MM.1S (cell line): ENCODE data around the gene SNTA1.
A peak's percentile ranks its signal among the peaks of the same experiment; 100 is the strongest.
"Not testable (repeated sequence)": the region's sequence is repeated elsewhere in the genome, so short reads cannot be mapped to it uniquely, and the experiment has no call there.

Experiments used
- DNase-seq: peaks from one replicate; pipeline ENCODE4 v3.0.0-alpha.2; 2015
- H2AFZ ChIP-seq: fragments of 300-600 bp; sonication (generic); 2 replicates; pipeline ENCODE4 v1.6.0; 2016; ENCODE audit warnings: antibody characterized with exemption, low read length
- H3F3A ChIP-seq: fragments of 300-600 bp; sonication (generic); 2 replicates; pipeline ENCODE4 v1.6.1; 2016; ENCODE audit warnings: mild to moderate bottlenecking, antibody characterized with exemption, low read length, moderate library complexity, mixed read lengths; ENCODE audit not compliant: insufficient read depth
- H3K27ac ChIP-seq: fragments of 300-600 bp; sonication (generic); 2 replicates; pipeline ENCODE4 v1.5.1; 2016; ENCODE audit warnings: mild to moderate bottlenecking, low read length
- H3K27me3 ChIP-seq: fragments of 300-600 bp; sonication (generic); replicated peaks from 2 replicates; pipeline ENCODE4 v1.6.0; 2016; ENCODE audit warnings: low read length; ENCODE audit not compliant: insufficient read depth
- H3K36me3 ChIP-seq: fragments of 300-600 bp; sonication (generic); replicated peaks from 2 replicates; pipeline ENCODE4 v1.6.1; 2016; ENCODE audit warnings: mild to moderate bottlenecking, low read length, mixed read lengths; ENCODE audit not compliant: insufficient read depth
- H3K4me1 ChIP-seq: fragments of 300-600 bp; sonication (generic); 2 replicates; pipeline ENCODE4 v1.6.1; 2016; ENCODE audit warnings: low read length, mixed read lengths
- H3K4me2 ChIP-seq: fragments of 300-600 bp; sonication (generic); 2 replicates; pipeline ENCODE4 v1.6.0; 2016; ENCODE audit warnings: low read depth, low read length
- H3K4me3 ChIP-seq: fragments of 300-600 bp; sonication (generic); 2 replicates; pipeline ENCODE4 v1.5.1; 2016; ENCODE audit warnings: low read length, mixed read lengths
- H3K79me2 ChIP-seq: fragments of 300-600 bp; sonication (generic); 2 replicates; pipeline ENCODE4 v1.6.1; 2016; ENCODE audit warnings: mixed run types, low read length, mixed read lengths
- H3K9ac ChIP-seq: fragments of 300-600 bp; sonication (generic); 2 replicates; pipeline ENCODE4 v1.6.1; 2016; ENCODE audit warnings: low read length, mixed read lengths
- H3K9me2 ChIP-seq: fragments of 300-600 bp; sonication (generic); replicated peaks from 2 replicates; pipeline ENCODE4 v1.6.1; 2016; ENCODE audit warnings: mild to moderate bottlenecking, low read length, mixed read lengths; ENCODE audit not compliant: insufficient read depth
- H3K9me3 ChIP-seq: fragments of 300-600 bp; sonication (generic); replicated peaks from 2 replicates; pipeline ENCODE4 v1.6.1; 2016; ENCODE audit warnings: mild to moderate bottlenecking, low read length, mixed read lengths; ENCODE audit not compliant: insufficient read depth
- H4K20me1 ChIP-seq: fragments of 300-600 bp; sonication (generic); 2 replicates; pipeline ENCODE4 v1.6.1; 2016; ENCODE audit warnings: mild to moderate bottlenecking, low read length, moderate library complexity, mixed read lengths; ENCODE audit not compliant: insufficient read depth
- CTCF ChIP-seq: fragments of 300-600 bp; sonication (generic); IDR thresholded peaks from 2 replicates; pipeline ENCODE4 v1.5.1; 2016; ENCODE audit warnings: antibody characterized with exemption, low read length, mixed read lengths
- EZH2 ChIP-seq: fragments of 300-600 bp; sonication (generic); optimal IDR thresholded peaks from 2 replicates; pipeline ENCODE3; 2017; ENCODE audit warnings: low read depth, mild to moderate bottlenecking, antibody characterized with exemption, low read length, mixed read lengths
- EZH2phosphoT487 ChIP-seq: fragments of 300-600 bp; sonication (generic); IDR thresholded peaks from 2 replicates; pipeline ENCODE4 v1.6.1; 2018; ENCODE audit warnings: antibody characterized with exemption, low read length

The SNTA1 gene

GRCh38 chr20:33460711-33461110, 17.1 kb upstream of the SNTA1 start:
- Histone ChIP-seq H3K4me3 (no peak overlapping the region), H3K27ac (no peak overlapping the region), H3K9me3 (no peaks in the 10 kb centered on the region), H3K79me2 (no peaks in the 10 kb centered on the region), H2AFZ (no peak overlapping the region), H4K20me1 (no peaks in the 10 kb centered on the region), H3K9me2 (no peaks in the 10 kb centered on the region), H3F3A (no peaks in the 10 kb centered on the region), H3K27me3 (no peaks in the 10 kb centered on the region), H3K4me2 (no peak overlapping the region), H3K9ac (no peak overlapping the region), H3K36me3 (no peaks in the 10 kb centered on the region), H3K4me1 (no peaks in the 10 kb centered on the region)
- no peak for DNase-seq
- TF ChIP-seq CTCF (no peak), EZH2 (no peak), EZH2phosphoT487 (no peak)

GRCh38 chr20:33459599-33459998, 16.0 kb upstream of the SNTA1 start:
- Histone ChIP-seq H3K9ac (no peak overlapping the region), H3K27me3 (no peaks in the 10 kb centered on the region), H2AFZ (no peak overlapping the region), H3K4me3 (no peak overlapping the region), H3K79me2 (no peaks in the 10 kb centered on the region), H3K36me3 (no peaks in the 10 kb centered on the region), H4K20me1 (no peaks in the 10 kb centered on the region), H3K4me2 (no peak overlapping the region), H3K4me1 (no peaks in the 10 kb centered on the region), H3F3A (no peaks in the 10 kb centered on the region), H3K9me2 (no peaks in the 10 kb centered on the region), H3K9me3 (no peaks in the 10 kb centered on the region), H3K27ac (no peak overlapping the region)
- DNase-seq, result no peak
- TF ChIP-seq EZH2phosphoT487 (no peak), CTCF (no peak), EZH2 (no peak)

GRCh38 chr20:33456916-33457642, 13.5 kb upstream of the SNTA1 start:
- H3K9me2 ChIP-seq, H4K20me1 ChIP-seq, H3K4me3 ChIP-seq, H3K4me1 ChIP-seq, H3F3A ChIP-seq, H3K9me3 ChIP-seq, H3K9ac ChIP-seq, H3K36me3 ChIP-seq, H3K4me2 ChIP-seq, H3K27ac ChIP-seq, H2AFZ ChIP-seq, H3K27me3 ChIP-seq, H3K79me2 ChIP-seq: not testable (repeated sequence)
- DNase-seq, result peak; percentile 71
- TF ChIP-seq CTCF, result peak; percentile 95
